ENCODE results near the gene TMEM175.

GRCh38 chr4:921830-922331 lies 10.4 kb upstream of the TMEM175 start:
- TF ChIP-seq CTCF (IDR thresholded peaks at IDR 0.05) (no peak), POLR2AphosphoS5 (IDR thresholded peaks at IDR 0.05) (no peak), POLR2A (IDR thresholded peaks at IDR 0.05) (no peak)

Measured in prostate gland (tissue), 2 donors.